Hepatocyte (in vitro differentiated cells): ENCODE results near the gene AUTS2. TPM values are rescaled to one million over a fixed set of nuclear protein-coding genes. Genes with fewer than 3 reads are reported as not detected.

Experiments
- DNase-seq: peaks from one replicate; pipeline ENCODE4 v3.0.0-alpha.2; 2016; ENCODE audit warnings: low spot score
- H2AFZ ChIP-seq: fragments of 200-600 bp; sonication (generic); 2 replicates; pipeline ENCODE4 v1.6.0; 2016; ENCODE audit warnings: antibody characterized with exemption, mild to moderate bottlenecking
- H3K27ac ChIP-seq: fragments of 200-600 bp; sonication (generic); 2 replicates; pipeline ENCODE4 v1.5.1; 2016; ENCODE audit warnings: mild to moderate bottlenecking
- H3K27me3 ChIP-seq: fragments of 200-600 bp; sonication (generic); 2 replicates; pipeline ENCODE4 v1.6.1; 2016
- H3K36me3 ChIP-seq: fragments of 200-600 bp; sonication (generic); replicated peaks from 2 replicates; pipeline ENCODE4 v1.5.1; 2016; ENCODE audit warnings: low read depth; ENCODE audit not compliant: insufficient read depth
- H3K4me1 ChIP-seq: fragments of 200-600 bp; sonication (generic); 2 replicates; pipeline ENCODE4 v1.5.1; 2016; ENCODE audit warnings: mild to moderate bottlenecking, moderate library complexity; ENCODE audit not compliant: insufficient read depth
- H3K4me2 ChIP-seq: fragments of 200-600 bp; sonication (generic); 2 replicates; pipeline ENCODE4 v1.6.0; 2016
- H3K4me3 ChIP-seq: fragments of 200-600 bp; sonication (generic); 2 replicates; pipeline ENCODE4 v1.5.1; 2016; ENCODE audit warnings: mild to moderate bottlenecking
- H3K79me2 ChIP-seq: fragments of 200-600 bp; sonication (generic); 2 replicates; pipeline ENCODE4 v1.6.0; 2017; ENCODE audit warnings: mild to moderate bottlenecking
- H3K9me2 ChIP-seq: fragments of 200-600 bp; sonication (generic); replicated peaks from 2 replicates; pipeline ENCODE4 v1.6.0; 2017; ENCODE audit warnings: mild to moderate bottlenecking; ENCODE audit not compliant: insufficient read depth
- H3K9me3 ChIP-seq: fragments of 200-600 bp; sonication (generic); 2 replicates; pipeline ENCODE4 v1.5.1; 2016; ENCODE audit warnings: low read depth, mild to moderate bottlenecking
- H4K20me1 ChIP-seq: fragments of 200-600 bp; sonication (generic); 2 replicates; pipeline ENCODE4 v1.6.0; 2016; ENCODE audit warnings: mild to moderate bottlenecking; ENCODE audit not compliant: insufficient read depth, poor library complexity, severe bottlenecking
- EZH2 ChIP-seq: fragments of 200-600 bp; sonication (generic); IDR thresholded peaks from 2 replicates; pipeline ENCODE4 v1.6.1; 2016; ENCODE audit warnings: antibody characterized with exemption, mild to moderate bottlenecking, borderline replicate concordance
- EZH2phosphoT487 ChIP-seq: fragments of 200-600 bp; sonication (generic); IDR thresholded peaks from one replicate; pipeline ENCODE4 v1.6.1; 2018; ENCODE audit warnings: antibody characterized with exemption, mild to moderate bottlenecking, low read depth, moderate library complexity; ENCODE audit not compliant: unreplicated experiment, severe bottlenecking
- WGBS: methylation state at CpG from one replicate; pipeline ENCODE4 v1.1.6; 2016; ENCODE audit warnings: low lambda C conversion rate; ENCODE audit errors: missing lambda C conversion rate; 5-methylcytosine and 5-hydroxymethylcytosine counted together
- polyA plus RNA-seq: library from polyadenylated mRNA; unstranded; fragments of >200 nt; fragmentation: Nextera tagmentation; extraction: Ambion mirVana; gene quantifications from 2 replicates; pipeline ENCODE4 v1.2.1, GENCODE V29; 2016
- total RNA-seq: library from RNA; depleted of rRNA; stranded (reverse); fragments of >200 nt; gene quantifications from 2 replicates; pipeline ENCODE4 v1.2.3, GENCODE V29; 2014
- TF ChIP-seq, protein P1 (sequence below): fragments of 200-600 bp; sonication (generic); IDR thresholded peaks from 2 replicates; pipeline ENCODE4 v1.5.1; 2016; ENCODE audit warnings: antibody characterized with exemption, mild to moderate bottlenecking; ENCODE audit not compliant: poor library complexity

The AUTS2 gene
- total and polyA plus RNA-seq, 2 experiments from 2014 or later: 34.4 to 40.9 TPM

DNA sequence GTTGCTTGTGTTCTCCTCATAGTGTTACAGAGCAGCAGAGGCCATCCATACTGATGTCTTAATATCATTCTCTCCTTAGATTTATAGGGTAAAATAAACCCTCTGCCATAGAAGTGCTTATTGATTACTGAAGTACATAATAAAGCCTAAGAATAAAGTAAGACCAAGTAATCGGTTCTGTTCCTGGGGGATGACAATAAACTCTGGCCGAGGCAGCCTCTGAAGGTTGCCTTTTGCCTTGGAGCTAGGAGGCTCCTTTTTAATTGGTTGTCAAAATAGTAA is 822.0 kb downstream of the AUTS2 start:
- no peaks in the 10 kb centered on the region for H3K79me2 ChIP-seq
- TF ChIP-seq, protein P1, sequence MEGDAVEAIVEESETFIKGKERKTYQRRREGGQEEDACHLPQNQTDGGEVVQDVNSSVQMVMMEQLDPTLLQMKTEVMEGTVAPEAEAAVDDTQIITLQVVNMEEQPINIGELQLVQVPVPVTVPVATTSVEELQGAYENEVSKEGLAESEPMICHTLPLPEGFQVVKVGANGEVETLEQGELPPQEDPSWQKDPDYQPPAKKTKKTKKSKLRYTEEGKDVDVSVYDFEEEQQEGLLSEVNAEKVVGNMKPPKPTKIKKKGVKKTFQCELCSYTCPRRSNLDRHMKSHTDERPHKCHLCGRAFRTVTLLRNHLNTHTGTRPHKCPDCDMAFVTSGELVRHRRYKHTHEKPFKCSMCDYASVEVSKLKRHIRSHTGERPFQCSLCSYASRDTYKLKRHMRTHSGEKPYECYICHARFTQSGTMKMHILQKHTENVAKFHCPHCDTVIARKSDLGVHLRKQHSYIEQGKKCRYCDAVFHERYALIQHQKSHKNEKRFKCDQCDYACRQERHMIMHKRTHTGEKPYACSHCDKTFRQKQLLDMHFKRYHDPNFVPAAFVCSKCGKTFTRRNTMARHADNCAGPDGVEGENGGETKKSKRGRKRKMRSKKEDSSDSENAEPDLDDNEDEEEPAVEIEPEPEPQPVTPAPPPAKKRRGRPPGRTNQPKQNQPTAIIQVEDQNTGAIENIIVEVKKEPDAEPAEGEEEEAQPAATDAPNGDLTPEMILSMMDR: no peak
- TF ChIP-seq EZH2 (no peak), EZH2phosphoT487 (no peak)
- 44% methylated on average over 2 of the region's 2 CpGs for WGBS

DNA sequence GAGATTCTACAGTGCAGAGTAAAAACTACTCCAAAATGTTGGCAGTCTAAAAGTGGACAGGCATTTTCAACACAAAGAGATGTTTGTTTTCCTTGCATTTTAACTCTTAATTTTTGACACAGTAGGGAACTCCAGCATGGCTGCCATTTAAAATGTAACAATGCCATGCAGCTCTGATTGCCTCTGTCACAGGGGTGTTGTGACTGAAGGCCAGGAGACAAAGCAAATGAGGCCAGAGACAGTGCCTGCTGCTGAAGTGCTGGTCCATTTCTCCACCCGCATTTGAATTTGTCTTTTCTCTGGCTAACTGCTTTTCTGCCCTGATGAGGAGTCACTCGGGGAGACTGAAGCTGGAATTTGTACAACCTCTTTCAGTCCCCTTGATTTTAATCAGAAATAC is 823.0 kb downstream of the AUTS2 start:
- no peak overlapping the region for H3K4me2 ChIP-seq
- H3K79me2 ChIP-seq: no peaks in the 10 kb centered on the region
- no peak overlapping the region for H3K4me3 ChIP-seq
- H3K9me3 ChIP-seq: no peaks in the 10 kb centered on the region
- DNase-seq: no peak
- H3K4me1 ChIP-seq: peaks cover 4% of the 10 kb centered on the region
- no peaks in the 10 kb centered on the region for H3K27me3 ChIP-seq
- no peaks in the 10 kb centered on the region for H3K36me3 ChIP-seq
- 79% methylated on average over 2 of the region's 2 CpGs for WGBS
- H2AFZ ChIP-seq: no peak overlapping the region
- no peak overlapping the region for H3K27ac ChIP-seq
- H4K20me1 ChIP-seq: no peaks in the 10 kb centered on the region
- no peaks in the 10 kb centered on the region for H3K9me2 ChIP-seq
- TF ChIP-seq, protein P1: no peak
- TF ChIP-seq EZH2: no peak
- TF ChIP-seq EZH2phosphoT487: no peak

More for the DNA sequence above, 822.0 kb downstream of the AUTS2 start:
- no peak overlapping the region for H2AFZ ChIP-seq
- H3K36me3 ChIP-seq: no peaks in the 10 kb centered on the region
- no peak for DNase-seq
- H4K20me1 ChIP-seq: no peaks in the 10 kb centered on the region
- no peaks in the 10 kb centered on the region for H3K9me3 ChIP-seq
- no peaks in the 10 kb centered on the region for H3K27me3 ChIP-seq
- H3K4me3 ChIP-seq: no peak overlapping the region
- H3K9me2 ChIP-seq: no peaks in the 10 kb centered on the region
- H3K4me2 ChIP-seq: no peak overlapping the region
- H3K27ac ChIP-seq: no peak overlapping the region
- peaks cover 4% of the 10 kb centered on the region for H3K4me1 ChIP-seq

DNA sequence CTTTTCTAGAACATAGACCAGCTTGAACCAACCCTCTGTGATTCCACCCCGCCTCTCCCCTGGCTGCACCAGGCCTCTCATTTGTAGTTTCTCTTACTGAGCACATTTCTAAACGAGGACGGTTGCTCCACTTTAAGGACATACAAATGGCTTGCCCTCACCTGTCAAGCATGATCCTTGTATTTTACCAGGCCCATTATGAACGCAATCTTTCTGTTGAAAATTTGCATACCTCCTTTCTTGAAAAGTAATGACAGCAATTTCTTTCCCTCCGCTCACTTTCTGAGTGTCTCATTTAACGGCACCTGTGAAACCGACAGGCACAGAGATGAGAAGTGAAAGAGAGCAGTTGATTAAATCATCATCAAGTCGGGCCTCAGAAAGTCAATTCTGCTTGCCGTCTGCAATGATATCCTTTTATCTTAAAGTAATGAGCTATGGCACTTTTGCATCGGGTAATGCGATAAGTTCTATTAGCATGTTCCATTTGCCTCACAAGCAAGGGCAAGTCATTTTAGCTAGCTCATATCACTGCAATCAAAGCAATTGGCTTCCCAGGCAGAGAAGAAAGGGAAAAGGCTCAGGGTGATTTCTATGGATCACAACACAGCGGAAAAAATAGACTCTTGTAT is 828.1 kb downstream of the AUTS2 start:
- no peaks in the 10 kb centered on the region for H3K79me2 ChIP-seq
- no peak for DNase-seq
- H4K20me1 ChIP-seq: no peaks in the 10 kb centered on the region
- H3K9me3 ChIP-seq: no peaks in the 10 kb centered on the region
- no peaks in the 10 kb centered on the region for H3K36me3 ChIP-seq
- no peak overlapping the region for H2AFZ ChIP-seq
- H3K9me2 ChIP-seq: no peaks in the 10 kb centered on the region
- no peaks in the 10 kb centered on the region for H3K27me3 ChIP-seq
- no peak overlapping the region for H3K27ac ChIP-seq
- 93% methylated on average over 12 of the region's 12 CpGs for WGBS
- H3K4me2 ChIP-seq: no peak overlapping the region
- no peaks in the 10 kb centered on the region for H3K4me1 ChIP-seq
- TF ChIP-seq, protein P1: no peak
- TF ChIP-seq EZH2phosphoT487 (no peak), EZH2 (no peak)
- no peak overlapping the region for H3K4me3 ChIP-seq

DNA sequence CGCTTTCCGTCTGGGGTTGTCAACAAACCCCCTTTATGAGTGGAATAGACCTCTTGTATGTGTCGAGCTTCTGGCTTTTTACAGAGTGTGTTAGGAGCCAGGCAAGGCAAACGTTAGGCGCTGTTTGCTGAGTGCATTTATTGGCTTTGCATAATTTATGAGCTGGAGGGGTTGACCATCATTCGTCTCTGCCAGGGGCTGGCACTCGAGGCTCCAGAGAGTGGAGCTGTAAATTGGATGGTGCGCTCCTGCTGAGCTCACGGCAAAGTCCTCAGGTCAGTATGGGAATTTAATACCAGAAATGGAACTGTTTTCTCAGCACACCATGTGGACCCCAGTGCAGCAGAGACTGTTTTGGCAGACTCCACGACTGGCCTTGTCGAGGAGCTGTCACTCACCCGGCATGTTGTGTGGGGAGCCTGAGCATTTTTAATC is 834.3 kb downstream of the AUTS2 start:
- no peak overlapping the region for H3K27ac ChIP-seq
- no peak overlapping the region for H3K4me3 ChIP-seq
- no peaks in the 10 kb centered on the region for H4K20me1 ChIP-seq
- H2AFZ ChIP-seq: no peak overlapping the region
- no peaks in the 10 kb centered on the region for H3K79me2 ChIP-seq
- H3K9me3 ChIP-seq: no peaks in the 10 kb centered on the region
- WGBS: 64% methylated on average over 12 of the region's 12 CpGs
- TF ChIP-seq, protein P1: no peak
- TF ChIP-seq EZH2phosphoT487 (no peak), EZH2 (no peak)
- no peaks in the 10 kb centered on the region for H3K9me2 ChIP-seq
- H3K36me3 ChIP-seq: no peaks in the 10 kb centered on the region
- H3K4me2 ChIP-seq: no peak overlapping the region
- no peaks in the 10 kb centered on the region for H3K4me1 ChIP-seq
- H3K27me3 ChIP-seq: no peaks in the 10 kb centered on the region
- DNase-seq: no peak
